OCI-LY3 (cell line): Measurements from ENCODE around the gene PRDM4.

Experiments
- EZH2phosphoT487 ChIP-seq: fragments of 200-600 bp; shearing (Covaris generic); IDR thresholded peaks from 2 replicates; pipeline ENCODE4 v1.6.1; 2018; ENCODE audit warnings: antibody characterized with exemption, mixed run types, low read depth
- TF ChIP-seq, protein P1 (sequence below): fragments of 200-600, 300-600 bp; sonication (generic); IDR thresholded peaks from 2 replicates; pipeline ENCODE4 v1.5.1; 2014; ENCODE audit warnings: antibody characterized with exemption, low read length, low read depth

- TF ChIP-seq, protein P1, sequence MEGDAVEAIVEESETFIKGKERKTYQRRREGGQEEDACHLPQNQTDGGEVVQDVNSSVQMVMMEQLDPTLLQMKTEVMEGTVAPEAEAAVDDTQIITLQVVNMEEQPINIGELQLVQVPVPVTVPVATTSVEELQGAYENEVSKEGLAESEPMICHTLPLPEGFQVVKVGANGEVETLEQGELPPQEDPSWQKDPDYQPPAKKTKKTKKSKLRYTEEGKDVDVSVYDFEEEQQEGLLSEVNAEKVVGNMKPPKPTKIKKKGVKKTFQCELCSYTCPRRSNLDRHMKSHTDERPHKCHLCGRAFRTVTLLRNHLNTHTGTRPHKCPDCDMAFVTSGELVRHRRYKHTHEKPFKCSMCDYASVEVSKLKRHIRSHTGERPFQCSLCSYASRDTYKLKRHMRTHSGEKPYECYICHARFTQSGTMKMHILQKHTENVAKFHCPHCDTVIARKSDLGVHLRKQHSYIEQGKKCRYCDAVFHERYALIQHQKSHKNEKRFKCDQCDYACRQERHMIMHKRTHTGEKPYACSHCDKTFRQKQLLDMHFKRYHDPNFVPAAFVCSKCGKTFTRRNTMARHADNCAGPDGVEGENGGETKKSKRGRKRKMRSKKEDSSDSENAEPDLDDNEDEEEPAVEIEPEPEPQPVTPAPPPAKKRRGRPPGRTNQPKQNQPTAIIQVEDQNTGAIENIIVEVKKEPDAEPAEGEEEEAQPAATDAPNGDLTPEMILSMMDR, result no peak
- TF ChIP-seq EZH2phosphoT487, result no peak
Observed at GRCh38 chr12:107764626-107765025, 3.7 kb upstream of the PRDM4 start.
